SKM-1 treated with dmso at 0.1 percent for 144 hours (cell line): ENCODE data around the gene SMIM45.

Source experiments
- DNase-seq: peaks from one replicate; lab custom pipeline; 2025; ENCODE audit not compliant: unreplicated experiment; lab: John Stamatoyannopoulos, UW

SMIM45 gene

DNA sequence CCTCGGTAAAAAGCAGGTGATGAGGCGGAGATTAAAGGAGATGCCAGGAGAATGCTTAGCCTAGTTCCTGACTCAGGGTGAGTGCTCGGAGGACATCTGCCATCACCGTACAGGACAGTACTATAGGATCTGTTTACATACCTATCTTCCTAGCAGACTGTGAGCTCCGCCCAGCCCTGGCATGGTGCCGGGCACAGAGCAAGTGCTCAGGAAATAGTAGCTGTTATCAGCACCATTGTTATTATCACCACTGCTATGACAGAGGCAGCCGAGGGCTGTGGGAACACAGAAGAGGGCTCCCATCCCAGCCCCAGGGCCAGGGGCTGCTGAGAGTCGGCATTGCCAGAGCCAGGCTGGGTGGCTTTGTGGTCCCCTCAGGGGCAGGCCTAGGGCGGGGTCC lies 16.7 kb downstream of the SMIM45 start:
- no peak for DNase-seq

DNA sequence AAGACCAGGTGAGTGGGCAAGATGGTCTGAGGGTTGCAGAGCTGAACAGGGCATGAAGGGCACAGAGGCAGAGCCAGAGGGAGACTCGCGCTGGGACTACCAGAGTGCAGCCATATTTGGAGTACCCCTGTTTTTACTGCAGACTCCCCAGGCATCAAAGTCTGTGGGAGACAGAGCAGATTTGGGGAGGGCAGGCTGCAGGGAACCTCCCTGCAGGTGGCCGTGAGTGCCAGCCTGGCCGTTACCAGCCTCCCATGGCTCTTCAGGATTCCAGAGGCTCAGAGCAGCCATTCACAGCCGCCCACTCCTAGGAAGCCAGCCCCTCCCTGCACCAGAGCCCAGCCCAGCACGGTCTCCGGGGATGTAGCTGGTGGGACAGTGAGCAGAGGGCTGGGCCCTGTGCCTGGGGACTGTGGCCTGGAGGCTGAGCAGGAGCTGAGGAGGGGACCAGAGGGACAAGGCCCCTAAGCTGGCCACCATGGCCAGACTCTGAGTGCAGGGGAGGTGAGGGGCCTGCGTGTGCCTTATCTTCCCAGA lies 17.2 kb downstream of the SMIM45 start, which contains the start of gene SEPTIN3:
TSS of gene SEPTIN3 (plus strand) at position 334 of the 537 bp plus-strand sequence. CDS start 2,050 bp downstream, outside the sequence.
- no peak for DNase-seq

DNA sequence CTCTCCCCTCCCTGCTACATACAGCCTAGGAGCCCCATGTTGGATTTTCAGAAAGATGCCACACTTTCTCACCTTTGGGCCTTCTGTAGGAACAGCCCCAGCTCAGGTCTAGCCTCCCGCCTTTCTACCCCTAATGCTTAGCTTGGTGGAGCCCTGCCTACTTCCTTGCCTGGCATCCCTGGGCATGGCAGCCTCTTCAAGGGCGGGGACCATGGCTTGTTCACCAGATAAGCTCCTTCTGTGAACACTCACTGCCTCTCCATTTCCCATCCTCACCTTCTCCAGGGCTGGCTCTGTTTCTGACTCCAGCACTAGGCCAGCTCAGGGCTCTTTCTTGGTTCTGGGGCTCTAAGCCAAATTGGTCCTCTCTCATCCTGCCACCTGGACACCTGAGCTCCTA lies 18.7 kb downstream of the SMIM45 start:
- DNase-seq, result no peak

DNA sequence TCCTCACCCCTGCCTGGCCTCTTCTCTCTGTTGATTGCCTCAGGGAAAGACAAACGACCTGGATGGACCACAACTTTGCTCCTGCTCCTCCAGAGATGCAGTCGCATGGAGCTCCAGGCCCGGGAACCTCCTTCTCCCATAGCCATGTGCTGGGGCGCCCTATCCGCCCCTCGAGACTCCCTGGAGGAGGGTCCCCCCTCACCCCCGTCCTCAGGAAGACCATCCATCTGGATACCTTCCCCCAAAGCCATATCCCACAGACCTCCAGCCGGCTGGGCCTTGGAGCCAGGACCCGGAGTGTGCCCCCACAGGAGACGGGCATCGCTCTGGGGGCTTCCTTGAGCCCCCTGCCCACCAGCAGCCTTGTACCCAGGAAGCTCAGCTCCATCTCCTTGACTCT lies 19.5 kb downstream of the SMIM45 start:
- no peak for DNase-seq

DNA sequence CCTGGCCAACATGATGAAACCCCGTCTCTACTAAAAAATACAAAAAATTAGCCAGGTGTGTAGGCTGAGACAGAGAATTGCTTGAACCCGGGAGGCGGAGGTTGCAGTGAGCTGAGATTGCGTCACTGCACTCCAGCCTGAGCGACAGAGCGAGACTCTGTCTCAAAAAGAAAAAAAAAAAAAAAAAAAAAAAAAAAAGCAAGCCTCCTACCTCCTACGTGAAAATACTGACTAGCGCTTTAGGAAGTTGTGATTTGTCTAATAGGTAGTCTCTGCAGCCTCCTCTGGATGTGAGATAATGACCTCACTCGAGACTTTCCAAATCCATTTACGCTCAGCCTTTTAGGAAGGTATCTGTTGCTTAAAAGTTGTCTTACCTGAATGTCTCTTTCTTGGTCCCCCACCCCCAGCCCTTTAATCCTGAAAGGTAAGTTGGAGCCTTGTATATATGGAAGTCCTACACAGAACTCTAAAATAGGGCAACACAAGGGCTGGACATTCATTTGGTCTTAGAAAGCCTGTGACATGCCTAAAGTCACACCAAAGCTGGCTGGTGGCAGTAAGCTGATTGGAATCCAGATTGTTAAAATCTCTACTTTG lies 22.8 kb downstream of the SMIM45 start:
- no peak for DNase-seq

DNA sequence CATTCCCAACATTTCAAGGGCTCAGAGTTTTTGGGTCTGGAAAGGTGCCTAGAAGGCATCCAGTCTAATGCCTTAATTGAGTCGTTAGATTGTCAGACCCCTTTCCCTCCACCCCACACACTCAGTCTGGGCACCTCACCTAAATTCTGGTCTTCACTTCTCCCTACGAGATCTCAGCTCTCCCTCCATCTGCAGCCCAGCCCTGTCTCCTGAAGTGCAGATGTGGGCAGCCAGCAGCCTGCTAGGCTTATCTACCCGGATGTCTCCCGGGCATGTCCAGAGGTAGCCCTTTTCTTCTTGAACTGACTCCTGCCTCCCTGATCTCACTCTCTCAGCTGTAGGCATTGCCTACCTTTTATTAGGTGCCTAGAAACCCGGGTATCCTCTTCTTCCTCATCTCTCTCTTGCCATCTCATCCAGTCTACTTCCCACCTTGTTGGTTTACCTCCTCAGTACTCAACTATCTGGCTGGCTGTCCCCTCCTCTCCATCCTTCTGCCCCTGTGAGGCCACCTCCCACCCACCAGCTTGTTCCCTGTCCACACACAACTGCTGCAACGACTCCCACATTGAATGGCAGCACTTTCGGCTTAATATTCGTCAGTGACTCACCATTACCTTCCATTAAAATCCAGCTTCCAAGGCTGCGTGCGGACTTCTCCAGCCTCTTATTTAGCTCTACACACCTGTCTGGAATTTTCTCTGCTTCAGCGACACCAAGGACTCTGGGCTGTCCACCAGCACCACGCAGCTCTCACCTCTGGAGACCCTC lies 23.5 kb downstream of the SMIM45 start:
- no peak for DNase-seq

DNA sequence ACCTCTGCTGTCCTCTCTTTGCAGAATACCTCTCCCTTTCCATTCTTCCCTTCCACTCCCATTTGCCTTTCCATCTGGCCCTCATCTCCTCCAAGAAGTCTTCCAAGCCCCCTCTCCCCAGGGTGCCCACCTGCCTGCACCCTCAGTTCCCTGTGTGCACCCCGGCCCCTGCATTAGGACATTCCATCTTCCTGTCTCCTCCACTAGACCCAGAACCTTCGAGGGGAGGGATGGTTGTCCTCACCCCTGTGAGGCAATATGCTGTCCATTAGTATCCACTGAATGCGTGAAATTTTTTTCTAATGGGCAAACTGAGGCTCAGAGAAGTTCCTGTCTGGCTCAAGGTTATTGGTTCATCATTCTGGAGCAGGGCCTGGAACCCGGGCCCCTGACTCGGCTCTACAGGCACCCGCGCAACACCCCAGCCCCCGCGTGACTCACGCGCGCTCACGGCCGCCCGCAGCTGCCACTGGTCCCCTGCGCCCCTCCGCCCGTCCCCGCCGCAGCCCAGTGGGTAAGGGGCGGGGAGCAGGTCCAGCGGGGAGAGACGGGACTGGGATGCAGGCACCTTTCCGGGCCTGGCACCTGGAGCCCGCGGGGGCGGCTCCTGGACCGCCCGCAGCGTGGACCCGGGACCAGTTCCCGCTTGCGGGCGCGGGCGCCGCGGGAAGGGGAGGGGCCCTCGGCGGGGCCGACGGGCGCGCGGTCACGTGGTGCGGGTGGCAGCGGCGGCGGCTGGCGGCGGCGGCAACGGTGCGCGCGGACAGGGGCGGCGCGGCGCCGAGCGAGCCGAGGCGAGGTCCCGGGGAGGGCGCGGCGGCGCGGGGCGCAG lies 24.3 kb downstream of the SMIM45 start:
- DNase-seq, result no peak

DNA sequence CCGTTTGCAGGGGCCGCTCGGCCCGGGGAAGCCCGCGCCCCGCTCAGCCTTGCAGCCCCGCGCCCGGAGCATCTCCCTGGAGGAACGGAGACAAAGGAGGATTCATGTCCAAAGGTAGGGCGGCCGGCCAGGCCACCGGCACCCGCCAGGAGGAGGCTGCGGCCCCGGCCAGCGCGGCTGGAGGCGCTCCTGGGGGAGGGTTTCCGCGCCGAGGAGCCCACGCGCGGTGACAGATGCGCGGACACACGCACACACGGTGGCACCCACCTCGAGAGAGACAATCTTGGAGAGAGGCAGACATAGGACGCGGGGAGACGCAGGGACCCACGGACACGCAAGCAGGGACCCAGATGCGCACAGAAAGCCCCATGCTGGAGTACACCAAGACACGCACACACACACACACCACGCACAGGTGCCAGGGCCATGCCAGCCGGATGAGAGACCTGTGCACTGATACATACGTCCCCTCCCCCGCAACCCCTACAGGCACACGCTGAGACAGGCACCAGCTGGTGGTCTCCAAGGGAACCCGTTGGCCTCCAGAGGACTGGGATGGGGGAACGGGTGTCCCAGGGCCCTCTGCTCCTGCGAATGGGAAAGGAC lies 25.1 kb downstream of the SMIM45 start:
- no peak for DNase-seq

DNA sequence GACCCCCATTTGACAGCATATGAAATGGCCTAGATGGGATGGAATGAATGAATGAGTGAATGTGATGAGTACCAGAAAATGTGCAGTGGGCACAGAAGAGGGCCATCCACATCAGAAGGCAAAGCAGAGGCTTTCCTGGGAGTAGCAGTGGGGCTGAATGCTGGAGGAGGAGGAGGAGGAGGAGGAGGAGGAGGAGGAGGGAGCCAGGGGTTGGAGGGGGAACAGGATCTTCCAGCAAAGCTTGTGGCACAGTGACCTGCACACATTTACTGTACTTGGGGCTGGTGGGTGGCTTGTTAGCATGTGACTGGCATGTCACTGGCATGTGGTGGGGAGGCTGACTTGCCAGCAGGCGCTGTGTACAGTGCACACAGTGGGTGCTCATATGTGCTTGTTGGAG lies 26.8 kb downstream of the SMIM45 start:
- DNase-seq, result no peak

DNA sequence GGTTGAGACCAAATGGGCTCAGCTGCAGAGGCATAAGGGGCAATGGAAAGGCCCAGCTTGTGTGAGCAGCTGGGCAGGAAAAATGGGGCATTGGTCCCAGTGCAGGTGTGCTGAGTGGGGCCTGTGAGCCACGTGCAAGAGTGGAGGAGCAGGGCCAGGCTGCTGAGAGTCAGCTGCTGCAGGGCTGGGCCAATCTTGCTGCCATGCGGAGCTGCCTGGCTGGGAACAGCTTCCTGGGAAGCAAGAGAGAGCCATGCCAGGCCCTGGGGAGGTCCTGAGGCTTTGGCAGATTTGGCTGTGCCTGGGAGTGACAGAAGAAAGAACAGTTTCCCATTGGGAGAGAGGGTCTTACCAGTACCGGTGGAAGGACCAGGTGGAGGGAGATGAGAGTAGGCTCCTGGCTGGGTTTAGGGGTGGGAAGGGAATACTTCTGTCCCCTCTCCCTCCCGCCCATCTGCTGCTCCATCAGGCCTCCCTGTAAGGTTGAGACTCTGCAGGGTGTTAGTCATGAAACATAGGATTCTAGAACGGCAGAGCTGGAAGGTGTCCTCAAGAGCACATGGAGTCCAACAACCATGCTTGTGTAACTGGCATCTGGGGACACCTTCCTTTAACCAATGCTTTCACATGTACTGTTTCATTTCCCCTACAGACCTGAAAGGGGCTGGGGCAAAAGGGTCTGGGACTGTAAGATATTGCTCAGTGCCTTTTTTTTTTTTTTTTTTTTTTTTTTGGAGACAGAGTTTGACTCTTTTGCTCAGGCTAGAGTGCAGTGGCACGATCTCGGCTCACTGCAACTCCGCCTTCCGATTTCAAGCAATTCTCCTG lies 27.7 kb downstream of the SMIM45 start:
- no peak for DNase-seq

DNA sequence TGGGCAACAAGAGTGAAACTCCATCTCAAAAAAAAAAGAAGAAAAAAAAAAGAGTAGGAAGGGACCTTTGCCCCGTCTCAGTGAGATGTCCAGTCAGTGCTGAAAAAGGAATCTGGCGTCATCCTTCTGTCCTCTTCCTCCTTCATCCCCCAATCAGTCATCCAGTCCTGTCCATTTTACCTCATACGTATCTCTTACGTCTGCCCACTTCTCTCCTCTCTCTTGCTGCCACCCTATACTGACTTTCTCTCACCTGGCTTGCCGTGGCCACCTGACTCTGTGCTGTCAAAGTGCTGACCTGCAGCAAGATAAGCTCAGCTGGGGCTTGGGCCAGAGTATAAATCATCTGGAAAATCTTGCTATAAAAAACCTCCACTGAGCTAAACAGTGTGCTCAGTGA lies 30.9 kb downstream of the SMIM45 start:
- no peak for DNase-seq

DNA sequence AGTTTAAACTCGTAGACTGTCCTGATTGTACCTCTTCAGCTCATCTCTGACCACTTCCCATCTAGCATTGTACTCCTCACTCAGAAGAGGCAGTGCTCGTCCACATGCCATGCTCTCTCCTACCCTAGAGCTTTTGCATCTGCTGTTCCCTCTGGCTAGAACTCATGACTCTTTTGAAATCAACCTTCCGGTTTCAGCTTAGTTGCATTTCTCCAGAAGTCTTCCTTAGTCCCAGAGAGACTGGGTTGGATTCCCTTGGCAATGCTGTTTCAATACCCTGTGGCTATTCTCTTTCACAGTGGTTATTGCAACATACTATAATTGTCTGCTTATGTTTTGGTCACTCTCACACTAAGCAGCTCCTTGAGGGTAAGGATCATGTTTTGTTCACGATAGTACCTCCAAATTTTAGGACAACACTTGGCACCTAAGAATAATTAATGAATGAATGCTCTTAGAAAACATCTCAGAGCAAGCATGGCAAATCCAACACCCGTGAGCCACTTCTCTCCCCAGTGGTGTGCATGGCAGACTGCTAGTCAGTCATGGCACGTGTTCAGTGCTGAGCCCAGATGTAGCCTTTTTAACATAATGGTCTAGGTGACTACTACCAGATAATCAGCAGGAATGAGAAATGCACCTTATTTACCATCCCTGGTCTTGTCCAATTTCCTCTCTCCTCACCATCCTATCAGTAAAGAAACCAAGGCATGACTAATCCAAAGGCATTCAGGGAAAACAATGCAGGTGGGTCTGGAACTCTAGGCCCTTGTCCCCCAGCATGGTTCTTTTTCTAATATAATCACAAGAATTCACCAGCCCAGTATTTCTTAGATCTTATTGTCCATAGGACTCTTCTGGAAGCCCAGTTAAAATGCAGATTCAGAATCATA lies 31.8 kb downstream of the SMIM45 start:
- peak; percentile 70 for DNase-seq

DNA sequence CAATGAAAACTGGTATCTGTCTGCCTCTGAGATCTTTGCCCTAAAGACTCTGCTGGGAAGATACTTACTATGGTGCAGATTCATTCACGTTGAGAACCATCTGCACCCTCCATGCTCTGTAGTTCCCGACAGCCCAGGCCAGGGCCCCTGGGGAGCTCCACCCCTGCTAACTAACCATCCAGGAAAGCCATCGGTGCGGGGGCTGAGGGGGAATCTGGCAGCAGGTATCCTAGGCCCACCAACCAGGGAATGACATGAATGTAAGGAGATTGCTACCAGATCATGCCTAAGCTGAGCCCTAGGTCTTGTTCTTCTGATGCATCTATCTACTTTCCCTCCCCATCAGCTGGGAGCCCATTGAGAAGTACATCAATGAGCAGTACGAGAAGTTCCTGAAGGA lies 35.3 kb downstream of the SMIM45 start:
- no peak for DNase-seq

DNA sequence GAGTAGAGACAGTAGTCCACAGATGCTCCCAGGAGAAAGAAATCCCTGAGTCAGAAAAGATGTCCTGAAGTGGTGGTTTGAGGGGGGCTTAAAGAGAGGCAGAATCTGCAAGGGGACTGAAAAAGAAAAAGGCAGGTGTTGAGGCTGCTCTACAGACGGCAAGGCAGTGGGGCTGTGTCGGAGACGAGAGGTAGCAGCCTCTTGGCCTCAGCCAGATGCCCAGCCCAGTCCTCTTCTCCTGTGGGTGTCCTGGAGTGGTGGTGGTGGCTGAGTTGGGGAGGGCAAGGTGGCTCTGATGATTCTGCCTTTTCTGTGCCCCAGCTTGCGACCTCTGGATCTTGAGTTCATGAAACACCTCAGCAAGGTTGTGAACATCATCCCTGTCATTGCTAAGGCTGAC lies 37.3 kb downstream of the SMIM45 start:
- no peak for DNase-seq

DNA sequence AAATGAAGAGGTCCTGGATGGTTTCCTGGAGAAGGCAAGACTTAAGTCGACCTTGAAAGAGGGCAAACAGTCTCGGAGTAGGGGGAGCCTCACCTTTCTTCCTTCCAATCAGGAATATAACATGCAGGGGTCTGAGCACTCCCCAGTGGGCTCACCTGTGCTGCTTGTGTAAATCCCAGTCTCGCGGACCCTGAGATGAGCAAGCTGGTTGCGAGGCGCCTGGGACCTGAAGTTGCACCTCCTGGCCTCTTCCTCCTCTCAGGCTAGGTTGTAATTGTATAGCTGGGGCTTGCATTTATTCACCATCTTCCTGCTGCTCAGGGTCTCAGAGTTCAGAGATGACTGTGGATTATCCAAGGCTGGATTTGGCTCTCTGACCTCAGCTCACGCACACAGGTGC lies 39.2 kb downstream of the SMIM45 start:
- no peak for DNase-seq

DNA sequence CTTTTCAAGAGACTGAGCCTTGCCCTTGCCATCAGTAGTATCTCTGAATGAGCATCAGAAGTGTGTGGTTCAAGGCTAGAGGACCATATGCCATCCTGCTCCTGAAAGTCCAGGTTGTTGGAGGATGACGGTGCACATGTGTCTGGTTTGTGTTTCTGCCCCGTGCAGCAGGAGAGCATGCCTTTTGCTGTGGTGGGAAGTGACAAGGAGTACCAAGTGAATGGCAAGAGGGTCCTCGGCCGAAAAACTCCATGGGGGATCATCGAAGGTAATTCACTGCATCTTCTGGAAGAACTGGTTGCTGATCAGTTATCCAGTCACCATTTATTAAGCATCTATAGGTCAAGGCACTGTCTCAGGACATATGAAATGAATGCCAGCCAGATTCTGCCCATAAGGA lies 40.5 kb downstream of the SMIM45 start:
- no peak for DNase-seq

DNA sequence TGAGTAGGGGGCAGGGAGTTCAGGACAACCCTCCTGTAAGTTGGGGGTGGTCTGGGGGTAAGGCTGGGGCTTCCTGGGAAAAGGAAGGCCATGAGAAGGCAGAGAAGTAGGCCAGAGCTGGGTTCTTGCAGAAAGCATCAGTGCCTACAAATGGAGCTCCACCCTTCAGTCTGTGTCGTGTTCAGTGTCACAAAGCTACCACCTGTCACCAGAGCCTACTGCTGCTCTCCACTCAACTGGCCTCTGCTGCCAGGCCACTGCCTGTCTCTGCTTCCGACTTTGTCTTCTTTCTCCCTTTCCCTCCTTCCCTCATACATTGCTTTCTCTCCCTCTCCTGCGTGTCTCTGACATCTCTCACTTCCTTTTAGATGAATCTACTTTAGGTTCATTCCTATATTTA lies 43.3 kb downstream of the SMIM45 start:
- no peak for DNase-seq

DNA sequence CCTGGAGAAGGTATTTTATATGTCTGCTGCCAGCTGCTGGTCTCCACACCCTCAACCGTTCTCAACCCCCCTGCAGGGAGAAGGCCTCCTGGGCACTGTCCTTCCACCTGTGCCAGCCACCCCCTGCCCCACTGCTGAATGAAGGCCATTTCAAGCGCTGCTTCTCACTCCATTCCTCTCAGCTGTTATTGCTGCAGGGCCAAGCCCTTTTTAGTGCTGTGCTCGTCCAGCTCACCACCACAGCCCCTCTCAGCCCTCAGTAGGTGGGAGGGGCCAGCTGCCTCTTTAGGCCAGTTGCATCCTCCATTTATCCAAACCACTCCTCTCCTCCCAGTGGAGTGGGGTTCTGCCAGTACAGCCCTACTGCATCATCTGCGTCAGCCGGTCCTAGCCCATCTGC lies 44.9 kb downstream of the SMIM45 start:
- no peak for DNase-seq
